NCI-H1417 (cell line): ENCODE measurements around the gene ST6GAL1.
"Not testable (repeated sequence)": the region's sequence is repeated elsewhere in the genome, so short reads cannot be mapped to it uniquely, and the experiment has no call there.

Experiments used
- DNase-seq, 3 experiments: peaks; one replicate each; lab custom pipeline; 2025; lab: John Stamatoyannopoulos, UW

ST6GAL1 gene

GRCh38 chr3:187046033-187046432, 115.7 kb downstream of the ST6GAL1 start:
- DNase-seq = no peak

- no peak for DNase-seq
Observed at GRCh38 chr3:187049462-187050101, 119.3 kb downstream of the ST6GAL1 start.

- no peak for DNase-seq
Observed at GRCh38 chr3:187051066-187051465, 120.7 kb downstream of the ST6GAL1 start.

- DNase-seq = no peak
Observed at GRCh38 chr3:187051724-187052366, 121.5 kb downstream of the ST6GAL1 start.

- not testable (repeated sequence) for DNase-seq
Observed at GRCh38 chr3:187052427-187052826, 122.1 kb downstream of the ST6GAL1 start.

GRCh38 chr3:187054433-187054832, 124.1 kb downstream of the ST6GAL1 start:
- not testable (repeated sequence) for DNase-seq

- not testable (repeated sequence) for DNase-seq
Observed at GRCh38 chr3:187057803-187058202, 127.5 kb downstream of the ST6GAL1 start.

GRCh38 chr3:187061748-187062147, 131.4 kb downstream of the ST6GAL1 start:
- no peak for DNase-seq

GRCh38 chr3:187062526-187063177, 132.3 kb downstream of the ST6GAL1 start:
- DNase-seq = no peak

- DNase-seq = no peak
Observed at GRCh38 chr3:187063286-187064121, 133.2 kb downstream of the ST6GAL1 start.

GRCh38 chr3:187064210-187065115, 134.1 kb downstream of the ST6GAL1 start:
- no peak for DNase-seq

- peak; percentile 13 to 59 (median 34) for DNase-seq
Observed at GRCh38 chr3:187066228-187066995, 136.1 kb downstream of the ST6GAL1 start.

GRCh38 chr3:187068787-187069186, 138.5 kb downstream of the ST6GAL1 start:
- no peak for DNase-seq

- DNase-seq = no peak
Observed at GRCh38 chr3:187069857-187070516, 139.7 kb downstream of the ST6GAL1 start.

GRCh38 chr3:187072102-187072501, 141.8 kb downstream of the ST6GAL1 start:
- DNase-seq = no peak

- no peak for DNase-seq
Observed at GRCh38 chr3:187072511-187072910, 142.2 kb downstream of the ST6GAL1 start.

GRCh38 chr3:187073581-187074098, 143.3 kb downstream of the ST6GAL1 start:
- DNase-seq = no peak

- no peak for DNase-seq
Observed at GRCh38 chr3:187074846-187075245, 144.5 kb downstream of the ST6GAL1 start.

GRCh38 chr3:187076297-187076696, 146.0 kb downstream of the ST6GAL1 start:
- DNase-seq = no peak

GRCh38 chr3:187077085-187077484, 146.8 kb downstream of the ST6GAL1 start:
- DNase-seq = no peak
